A549 treated with DMSO at 1 μM for 4 hours (cell line): ENCODE results near the gene COG6. TPM values are rescaled to one million over a fixed set of nuclear protein-coding genes. Genes with fewer than 3 reads are reported as not detected.

Source experiments
- total RNA-seq: library from RNA; stranded (reverse); fragments of 200-300 nt; extraction: Qiagen RNA extraction; gene quantifications from 5 replicates; pipeline ENCODE4 v1.2.3, GENCODE V29; 2022; ENCODE audit warnings: low read depth

COG6 gene
- 4.3 to 7.0 TPM (median 6.1 TPM) in 5 replicates for total RNA-seq

GRCh38 chr13:39655569-39656324, at the start of gene COG6:
Gene COG6 (plus strand): TSS chr13:39655662. CDS start chr13:39655727, 65 bp downstream.

Other genes starting within 250 kb of the COG6 start
- 7.2 to 8.4 TPM (median 7.5 TPM) in 5 replicates for gene LHFPL6, start 52.5 kb upstream of the COG6 start, total RNA-seq